Muscle of back (tissue), 11 donors: ENCODE data around the gene COX7B2. TPM values are rescaled to one million over a fixed set of nuclear protein-coding genes. Genes with fewer than 3 reads are reported as not detected.

Source experiments
- DNase-seq, 3 donors: peaks; one replicate each; pipeline versions ENCODE4 v3.0.0 to v3.0.0-alpha.2; 2013
- polyA plus RNA-seq, 10 donors: library from polyadenylated mRNA; unstranded; fragments of 120-200 nt; gene quantifications; one replicate each; pipeline ENCODE4 v1.2.1, GENCODE V29; 2013; ENCODE audit not compliant: insufficient read length in 10 of 10

COX7B2 gene
- polyA plus RNA-seq, 10 donors, result not detected

- DNase-seq, result no peak
Measured at GRCh38 chr4:46720055-46720454, 189.0 kb downstream of the COX7B2 start.

- DNase-seq, result no peak
Measured at GRCh38 chr4:46717950-46718349, 191.1 kb downstream of the COX7B2 start.

- DNase-seq, result no peak
Measured at GRCh38 chr4:46715468-46715867, 193.6 kb downstream of the COX7B2 start.

GRCh38 chr4:46698891-46699290, 210.2 kb downstream of the COX7B2 start:
- no peak for DNase-seq

Other genes starting within 250 kb of the COX7B2 start
- gene GABRA4, start 84.3 kb upstream of the COX7B2 start, polyA plus RNA-seq, result under 1 TPM in 4 of 10 donors, not detected in 6; 0.05 to 0.76 (median 0.26) TPM
- gene GABRB1, start 122.3 kb upstream of the COX7B2 start, polyA plus RNA-seq, result under 1 TPM in 2 of 10 donors, not detected in 8; 0.44 to 0.54 TPM